Hematopoietic multipotent progenitor cell treated with erythropoietin and hydrocortisone succinate and interleukin-3 and kit ligand, for 17 days (in vitro differentiated cells): ENCODE data around the gene SUMF1.

Experiments
- DNase-seq: peaks from one replicate; pipeline ENCODE4 v3.0.0-alpha.2; 2015; ENCODE audit warnings: low spot score

The SUMF1 gene

GRCh38 chr3:4466741-4467521 lies at the start of gene SUMF1:
TSS of gene SUMF1 (minus strand) at chr3:4467269. CDS start at chr3:4467245, 24 bp downstream.
- DNase-seq = peak; percentile 81

GRCh38 chr3:4515916-4516579 lies 49.0 kb upstream of the SUMF1 start:
- DNase-seq = no peak

GRCh38 chr3:4514916-4515315 lies 47.8 kb upstream of the SUMF1 start:
- DNase-seq = no peak

- no peak for DNase-seq
Measured at GRCh38 chr3:4514321-4514720, 47.3 kb upstream of the SUMF1 start.

- DNase-seq = no peak
Measured at GRCh38 chr3:4512895-4513616, 46.0 kb upstream of the SUMF1 start.

GRCh38 chr3:4511491-4512262 lies 44.6 kb upstream of the SUMF1 start:
- DNase-seq = no peak

- DNase-seq = no peak
Measured at GRCh38 chr3:4509983-4510755, 43.1 kb upstream of the SUMF1 start.

- DNase-seq = no peak
Measured at GRCh38 chr3:4509043-4509442, 42.0 kb upstream of the SUMF1 start.

- no peak for DNase-seq
Measured at GRCh38 chr3:4508048-4508981, 41.2 kb upstream of the SUMF1 start.

- DNase-seq = no peak
Measured at GRCh38 chr3:4507024-4507596, 40.0 kb upstream of the SUMF1 start.

- DNase-seq = no peak
Measured at GRCh38 chr3:4506559-4507023, 39.5 kb upstream of the SUMF1 start.

- DNase-seq = peak; percentile 14
Measured at GRCh38 chr3:4505688-4506558, 38.9 kb upstream of the SUMF1 start.

GRCh38 chr3:4504340-4505261 lies 37.5 kb upstream of the SUMF1 start:
- peak; percentile 91 for DNase-seq

- no peak for DNase-seq
Measured at GRCh38 chr3:4503050-4503449, 36.0 kb upstream of the SUMF1 start.

- no peak for DNase-seq
Measured at GRCh38 chr3:4501927-4502326, 34.9 kb upstream of the SUMF1 start.

GRCh38 chr3:4501437-4501836 lies 34.4 kb upstream of the SUMF1 start:
- DNase-seq = no peak

GRCh38 chr3:4498446-4498845 lies 31.4 kb upstream of the SUMF1 start:
- no peak for DNase-seq
